ENCODE results near the gene C19orf25. TPM values are rescaled to one million over a fixed set of nuclear protein-coding genes. Genes with fewer than 3 reads are reported as not detected.

C19orf25 gene
- total RNA-seq, 4 donors from 2014 or later, result 35.5 to 68.5 (median 61.9) TPM

DNA sequence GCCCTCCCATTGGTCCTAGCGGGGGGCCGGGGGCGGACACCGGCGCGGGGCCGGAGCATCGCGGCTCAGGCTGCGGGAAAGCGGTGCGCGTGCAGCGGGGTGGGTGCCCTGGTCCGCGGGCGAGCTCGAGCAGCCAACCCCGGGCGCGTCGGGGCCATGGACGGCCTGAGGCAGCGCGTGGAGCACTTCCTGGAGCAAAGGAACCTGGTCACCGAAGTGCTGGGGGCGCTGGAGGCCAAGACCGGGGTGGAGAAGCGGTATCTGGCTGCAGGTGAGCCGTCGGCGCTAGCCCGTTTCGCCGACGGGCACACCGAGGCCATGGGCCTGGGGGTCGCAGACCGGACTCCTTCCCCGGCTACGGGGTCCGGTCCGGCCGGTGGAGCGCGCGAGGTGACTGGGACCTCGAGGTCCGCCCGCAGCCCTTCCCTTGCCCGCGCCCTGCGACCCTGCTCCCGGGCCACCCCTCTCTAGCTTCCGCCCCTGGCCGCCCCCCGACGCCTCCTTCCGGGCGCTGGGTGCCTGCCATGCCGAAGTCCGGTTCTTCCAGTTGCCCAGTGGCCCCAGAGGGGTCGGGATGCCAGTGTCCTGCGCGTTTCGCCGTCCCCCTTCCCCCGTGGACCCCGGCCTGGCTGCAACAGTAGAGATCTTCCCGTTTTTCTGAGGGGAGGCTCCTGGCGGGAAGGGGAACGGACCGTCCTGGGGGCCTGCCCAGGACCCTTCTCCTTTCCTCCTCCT, 12.3 kb upstream of the C19orf25 start, which contains the start of gene REEP6:
Gene REEP6, plus strand, starts transcription at position 68 of the 735 bp plus-strand sequence. Its CDS starts 89 bp downstream, at position 157.
- Histone ChIP-seq H3K4me1 (peaks cover 0 to 33% (median 9%) of the 10 kb centered on the region in 4 donors), H3K36me3 (no peaks in the 10 kb centered on the region), H3K27ac (peak within 1 kb of the TSS; percentile 65 to 90 (median 76)), H3K9me3 (no peaks in the 10 kb centered on the region), H3K27me3 (no peaks in the 10 kb centered on the region), H3K4me3 (peak within 1 kb of the TSS; percentile 46 to 81 (median 66))
- no peak for DNase-seq
- TF ChIP-seq, protein P1, sequence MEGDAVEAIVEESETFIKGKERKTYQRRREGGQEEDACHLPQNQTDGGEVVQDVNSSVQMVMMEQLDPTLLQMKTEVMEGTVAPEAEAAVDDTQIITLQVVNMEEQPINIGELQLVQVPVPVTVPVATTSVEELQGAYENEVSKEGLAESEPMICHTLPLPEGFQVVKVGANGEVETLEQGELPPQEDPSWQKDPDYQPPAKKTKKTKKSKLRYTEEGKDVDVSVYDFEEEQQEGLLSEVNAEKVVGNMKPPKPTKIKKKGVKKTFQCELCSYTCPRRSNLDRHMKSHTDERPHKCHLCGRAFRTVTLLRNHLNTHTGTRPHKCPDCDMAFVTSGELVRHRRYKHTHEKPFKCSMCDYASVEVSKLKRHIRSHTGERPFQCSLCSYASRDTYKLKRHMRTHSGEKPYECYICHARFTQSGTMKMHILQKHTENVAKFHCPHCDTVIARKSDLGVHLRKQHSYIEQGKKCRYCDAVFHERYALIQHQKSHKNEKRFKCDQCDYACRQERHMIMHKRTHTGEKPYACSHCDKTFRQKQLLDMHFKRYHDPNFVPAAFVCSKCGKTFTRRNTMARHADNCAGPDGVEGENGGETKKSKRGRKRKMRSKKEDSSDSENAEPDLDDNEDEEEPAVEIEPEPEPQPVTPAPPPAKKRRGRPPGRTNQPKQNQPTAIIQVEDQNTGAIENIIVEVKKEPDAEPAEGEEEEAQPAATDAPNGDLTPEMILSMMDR (IDR thresholded peaks at IDR 0.05), result no peak
- peak; percentile 92 to 95 for TF ChIP-seq POLR2A (IDR thresholded peaks at IDR 0.05)

DNA sequence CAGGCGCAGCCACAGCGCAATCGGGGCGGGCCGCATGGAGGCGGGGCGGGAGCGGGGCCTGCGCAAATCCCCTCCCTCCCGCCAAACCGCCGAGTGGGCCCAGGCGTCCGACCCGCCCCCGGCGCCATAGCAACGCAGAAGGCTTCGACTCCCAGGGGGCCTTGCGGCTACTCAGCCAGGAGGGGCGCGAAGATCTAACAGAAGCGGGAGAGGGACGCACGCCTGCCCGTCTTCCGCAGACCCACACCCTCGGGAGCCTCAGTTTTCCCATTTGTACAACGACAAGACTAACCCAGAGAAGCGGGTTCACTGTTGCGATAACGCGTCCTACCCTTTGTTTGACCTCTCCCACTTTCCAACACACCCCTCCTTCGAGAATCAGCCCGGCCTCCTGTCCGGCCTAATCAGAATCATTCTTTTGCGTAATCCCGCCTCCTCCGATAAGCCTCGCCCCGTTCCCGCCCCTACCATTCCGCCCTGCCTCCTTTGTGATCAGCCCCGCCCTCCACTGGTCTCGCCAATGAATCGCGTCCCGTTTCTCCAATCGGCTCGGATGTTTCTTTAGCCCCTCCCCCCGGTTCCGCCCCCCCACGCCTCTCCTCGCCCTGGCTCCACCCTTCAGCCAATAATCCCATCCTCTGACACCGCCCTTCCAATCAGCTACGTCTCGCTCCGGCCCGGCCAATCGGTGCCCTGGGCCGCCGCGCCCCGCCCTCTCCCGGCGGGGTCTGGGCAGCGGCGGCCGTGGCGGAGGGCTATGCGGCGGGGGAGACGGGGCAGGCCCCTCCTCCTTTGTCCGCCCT, 11.5 kb upstream of the C19orf25 start, which contains the start of gene PCSK4:
Gene PCSK4, minus strand, starts transcription at position 40 of the 803 bp plus-strand sequence. Its CDS starts 4 bp downstream, at position 36.
- no peaks in the 10 kb centered on the region for H3K36me3 ChIP-seq
- TF ChIP-seq POLR2A (IDR thresholded peaks at IDR 0.05), result peak in 1 of 2 donors; percentile 27
- TF ChIP-seq, protein P1 (IDR thresholded peaks at IDR 0.05), result peak in 1 of 6 experiments; percentile 7
- peak within 1 kb of the TSS; percentile 65 to 90 (median 76) for H3K27ac ChIP-seq
- no peaks in the 10 kb centered on the region for H3K9me3 ChIP-seq
- peak; percentile 98 to 99 (median 99) for DNase-seq
- H3K27me3 ChIP-seq, result no peaks in the 10 kb centered on the region
- peak within 1 kb of the TSS; percentile 46 to 81 (median 66) for H3K4me3 ChIP-seq
- H3K4me1 ChIP-seq, result peaks cover 0 to 33% (median 9%) of the 10 kb centered on the region in 4 donors

DNA sequence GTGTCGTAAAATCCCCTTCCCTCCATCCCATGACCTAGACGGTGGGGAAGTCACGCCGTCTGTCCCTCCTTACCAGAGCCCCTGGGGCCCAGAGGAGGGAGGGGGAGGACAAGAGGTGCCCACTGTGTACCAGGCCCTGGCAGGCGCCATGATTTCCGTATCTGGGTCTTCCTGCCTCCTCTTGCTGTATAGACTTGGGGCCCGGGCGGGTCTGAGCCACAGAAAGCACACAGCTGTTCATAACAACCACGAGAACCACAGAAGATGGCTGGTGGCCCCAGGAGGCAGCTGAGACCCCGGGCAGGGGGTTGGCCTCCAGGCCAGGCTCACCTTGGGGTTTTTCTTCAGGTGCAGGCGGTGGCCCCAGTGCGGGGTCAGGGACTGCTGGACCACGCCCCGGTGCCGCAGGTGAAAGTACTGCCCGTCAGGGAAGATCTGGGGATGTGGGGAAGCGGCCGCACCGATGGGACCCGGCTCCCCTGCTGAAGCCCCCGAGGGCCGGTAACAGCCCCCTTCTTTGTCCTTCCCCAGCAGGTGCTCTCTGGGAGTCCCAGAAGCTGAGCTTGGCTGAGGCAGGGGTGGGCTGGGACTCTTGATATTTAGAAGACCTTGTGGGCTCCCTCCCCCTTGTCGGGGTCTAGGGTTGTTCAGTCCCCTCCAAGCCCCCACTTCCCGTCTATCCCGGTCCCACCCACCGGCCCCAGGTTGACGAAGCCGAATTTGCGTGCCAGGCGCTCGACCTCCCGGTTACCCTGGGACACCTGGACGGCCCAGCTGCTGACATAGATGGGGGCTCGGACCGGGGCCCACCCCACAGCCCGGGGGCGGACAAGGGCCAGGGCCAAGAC, 10.7 kb upstream of the C19orf25 start:
- H3K4me1 ChIP-seq, result peaks cover 0 to 32% (median 9%) of the 10 kb centered on the region in 4 donors
- no peaks in the 10 kb centered on the region for H3K36me3 ChIP-seq
- no peaks in the 10 kb centered on the region for H3K27me3 ChIP-seq
- H3K4me3 ChIP-seq, result peak overlapping the region; percentile 46 to 64 (median 54)
- no peak for DNase-seq
- no peaks in the 10 kb centered on the region for H3K9me3 ChIP-seq
- TF ChIP-seq POLR2A (IDR thresholded peaks at IDR 0.05), result no peak
- TF ChIP-seq, protein P1 (IDR thresholded peaks at IDR 0.05), result no peak
- H3K27ac ChIP-seq, result peak overlapping the region; percentile 65 to 85 (median 70)

DNA sequence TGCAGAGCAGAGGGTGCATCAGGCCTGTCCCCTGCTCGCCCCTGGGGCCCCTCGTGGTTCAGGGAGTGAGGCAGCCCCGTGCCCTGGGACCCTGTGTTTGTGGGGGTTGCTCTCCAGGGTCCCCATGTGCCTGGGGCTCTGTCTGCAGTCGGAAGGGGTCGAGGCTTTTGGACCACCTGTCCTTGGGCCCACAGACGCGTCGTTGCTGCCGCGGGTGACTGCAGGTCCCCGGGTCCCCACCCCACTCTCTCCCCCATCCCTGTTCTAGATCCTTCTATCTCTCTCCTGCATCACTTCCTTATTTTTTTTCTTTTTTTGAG, 9.2 kb upstream of the C19orf25 start:
- Histone ChIP-seq H3K4me1 (peaks cover 0 to 21% (median 9%) of the 10 kb centered on the region in 4 donors), H3K4me3 (no peak overlapping the region), H3K9me3 (no peaks in the 10 kb centered on the region), H3K36me3 (no peaks in the 10 kb centered on the region), H3K27me3 (no peaks in the 10 kb centered on the region), H3K27ac (no peak overlapping the region)
- TF ChIP-seq, protein P1 (IDR thresholded peaks at IDR 0.05), result no peak
- TF ChIP-seq POLR2A (IDR thresholded peaks at IDR 0.05), result no peak
- DNase-seq, result no peak

Measured in Peyer's patch (tissue), 4 donors.